AG04450 (cell line): ENCODE data around the gene PDIA6. TPM values are rescaled to one million over a fixed set of nuclear protein-coding genes. Genes with fewer than 3 reads are reported as not detected.
A peak's percentile ranks its signal among the peaks of the same experiment; 100 is the strongest.
"Not testable (repeated sequence)": the region's sequence is repeated elsewhere in the genome, so short reads cannot be mapped to it uniquely, and the experiment has no call there.

Experiments used
- CTCF ChIA-PET: fragments of 300-600, 350-600 bp; formaldehyde crosslinking; extraction: SDS; loops from one replicate; lab custom pipeline; 2022; ENCODE audit warnings: antibody characterized with exemption, inconsistent platforms; lab: Charles Lee
- POLR2A ChIA-PET: fragments of 350-600 bp; formaldehyde crosslinking; extraction: SDS; loops from one replicate; lab custom pipeline; 2021; ENCODE audit warnings: antibody characterized with exemption, inconsistent platforms; lab: Yijun Ruan, JAX
- DNase-seq: peaks from one replicate; pipeline ENCODE4 v3.0.0-alpha.2; 2011; ENCODE audit warnings: low read depth, low spot score
- H3K27ac ChIP-seq: one replicate; pipeline ENCODE4 v1.5.1; 2012; ENCODE audit warnings: low read depth, low read length, control low read depth
- H3K27me3 ChIP-seq: one replicate; pipeline ENCODE4 v1.6.0; 2012; ENCODE audit warnings: low read length; ENCODE audit not compliant: control insufficient read depth, insufficient read depth
- H3K4me3 ChIP-seq: 2 replicates; pipeline ENCODE4 v1.5.1; 2011; ENCODE audit warnings: mild to moderate bottlenecking, low read depth, low read length, control low read depth
- H3K9me3 ChIP-seq: 2 replicates; pipeline ENCODE4 v1.5.1; 2012; ENCODE audit warnings: low read length; ENCODE audit not compliant: control insufficient read depth, insufficient read depth
- CTCF ChIP-seq: IDR thresholded peaks from 2 replicates; pipeline ENCODE4 v1.5.1; 2011; ENCODE audit warnings: low read depth, low read length, control low read depth, inconsistent platforms
- polyA plus RNA-seq: library from polyadenylated mRNA; depleted of rRNA; stranded (reverse); fragments of >200 nt; gene quantifications from 2 replicates; pipeline ENCODE4 v1.2.3, GENCODE V29; 2011

PDIA6 gene
- polyA plus RNA-seq, 1 experiment: 487 TPM

GRCh38 chr2:10820562-10820961 is 8.0 kb upstream of the PDIA6 start:
- CTCF ChIA-PET: interaction anchor here (0.6 to 1.7 kb wide), 3 partner anchors 11 to 802 kb away, joined by 3 to 7 read pairs (median 4); no protein-coding TSS in a partner anchor
- TF ChIP-seq CTCF: no peak
- peaks cover 49% of the 10 kb centered on the region for H3K27me3 ChIP-seq

GRCh38 chr2:10819714-10820314 is 7.2 kb upstream of the PDIA6 start:
- no peaks in the 10 kb centered on the region for H3K9me3 ChIP-seq
- ChIA-PET CTCF (interaction anchor here (1.3 to 1.7 kb wide), 2 partner anchors 11 to 13 kb away, joined by 4 to 7 read pairs; no protein-coding TSS in a partner anchor), POLR2A (no interaction called here)
- H3K4me3 ChIP-seq: no peak overlapping the region
- DNase-seq: no peak
- H3K27ac ChIP-seq: no peak overlapping the region
- H3K27me3 ChIP-seq: peaks cover 47% of the 10 kb centered on the region
- no peak for TF ChIP-seq CTCF

More at GRCh38 chr2:10820562-10820961, 8.0 kb upstream of the PDIA6 start:
- no peaks in the 10 kb centered on the region for H3K9me3 ChIP-seq
- DNase-seq: no peak
- POLR2A ChIA-PET: no interaction called here
- no peak overlapping the region for H3K4me3 ChIP-seq
- H3K27ac ChIP-seq: no peak overlapping the region

GRCh38 chr2:10818984-10819383 is 6.4 kb upstream of the PDIA6 start:
- no peak for TF ChIP-seq CTCF
- Histone ChIP-seq H3K27me3 (peaks cover 42% of the 10 kb centered on the region), H3K9me3 (no peaks in the 10 kb centered on the region), H3K27ac (no peak overlapping the region), H3K4me3 (no peak overlapping the region)
- no peak for DNase-seq
- POLR2A ChIA-PET: no interaction called here
- CTCF ChIA-PET: interaction anchor here (1.2 kb wide), 1 partner anchor 14 kb away, joined by 4 read pairs; no protein-coding TSS in a partner anchor

GRCh38 chr2:10818305-10818704 is 5.7 kb upstream of the PDIA6 start:
- H3K9me3 ChIP-seq, H3K27ac ChIP-seq, H3K4me3 ChIP-seq, DNase-seq, POLR2A ChIA-PET: not testable (repeated sequence)
- H3K27me3 ChIP-seq: peaks cover 38% of the 10 kb centered on the region
- CTCF ChIA-PET: interaction anchor here (1.2 to 1.6 kb wide), 4 partner anchors 12 to 314 kb away, joined by 4 to 6 read pairs (median 4); no protein-coding TSS in a partner anchor

GRCh38 chr2:10817413-10817812 is 4.8 kb upstream of the PDIA6 start:
- ChIA-PET POLR2A (no interaction called here), CTCF (interaction anchor here (0.5 to 1.6 kb wide), 6 partner anchors 13 to 514 kb away, joined by 3 to 10 read pairs (median 4); no protein-coding TSS in a partner anchor)
- Histone ChIP-seq H3K27ac (no peak overlapping the region), H3K27me3 (peaks cover 38% of the 10 kb centered on the region), H3K4me3 (no peak overlapping the region), H3K9me3 (no peaks in the 10 kb centered on the region)
- peak; percentile 28; the same call in 1 of the 2 replicates for TF ChIP-seq CTCF
- no peak for DNase-seq
